T-helper 17 cell (primary cell): ENCODE data around the gene NELL2. TPM values are rescaled to one million over a fixed set of nuclear protein-coding genes. Genes with fewer than 3 reads are reported as not detected.

Experiments
- ATAC-seq: fragments of 150-1000 bp; cut with Tn5 transposase; 2 replicates; pipeline ENCODE4 v1.10.0; 2021; ENCODE audit warnings: mild to moderate bottlenecking, moderate library complexity
- DNase-seq, 3 donors: peaks; one replicate each; pipeline versions ENCODE4 v3.0.0 to v3.0.0-alpha.2; 2020 to 2021
- H3K9me3 ChIP-seq: one replicate; pipeline ENCODE4 v1.7.0; 2013; ENCODE audit warnings: low read length, mild to moderate bottlenecking; ENCODE audit not compliant: control insufficient read depth, poor library complexity, severe bottlenecking
- H3K27ac Mint-ChIP-seq: one replicate; pipeline ENCODE4 v1.8.0; 2022; ENCODE audit warnings: mild to moderate bottlenecking, moderate library complexity, mixed read lengths
- H3K27me3 Mint-ChIP-seq: one replicate; pipeline ENCODE4 v1.8.0; 2022; ENCODE audit warnings: mixed read lengths
- H3K36me3 Mint-ChIP-seq: one replicate; pipeline ENCODE4 v1.8.0; 2022; ENCODE audit warnings: low read depth, mixed read lengths
- H3K4me1 Mint-ChIP-seq: one replicate; pipeline ENCODE4 v1.8.0; 2022; ENCODE audit warnings: mild to moderate bottlenecking, mixed read lengths
- H3K4me3 Mint-ChIP-seq: one replicate; pipeline ENCODE4 v1.8.0; 2022; ENCODE audit warnings: mild to moderate bottlenecking, moderate library complexity, mixed read lengths
- total RNA-seq, 4 donors: library from RNA in 2 of 4; stranded (reverse) in 2 of 4; gene quantifications; one replicate each; pipeline ENCODE4 v1.2.3 and lab custom pipeline; 2022 to 2026

Gene NELL2
- total RNA-seq, 2 donors from 2014 or later, result 62.5 to 110 TPM

GRCh38 chr12:44649693-44650092 is 226.4 kb downstream of the NELL2 start:
- H3K9me3 ChIP-seq, result no peaks in the 10 kb centered on the region
- peaks cover 7% of the 10 kb centered on the region for H3K36me3 Mint-ChIP-seq
- DNase-seq, result no peak
- ATAC-seq, result no peak
- peaks cover 12% of the 10 kb centered on the region for H3K4me1 Mint-ChIP-seq
- no peaks in the 10 kb centered on the region for H3K27me3 Mint-ChIP-seq
- no peak overlapping the region for H3K27ac Mint-ChIP-seq
- H3K4me3 Mint-ChIP-seq, result no peak overlapping the region

- ATAC-seq (no peak), DNase-seq (no peak)
- peaks cover 7% of the 10 kb centered on the region for H3K4me1 Mint-ChIP-seq
- no peaks in the 10 kb centered on the region for H3K36me3 Mint-ChIP-seq
- H3K27me3 Mint-ChIP-seq, result no peaks in the 10 kb centered on the region
- H3K9me3 ChIP-seq, result no peaks in the 10 kb centered on the region
- H3K27ac Mint-ChIP-seq, result peak overlapping the region; percentile 2
- H3K4me3 Mint-ChIP-seq, result no peak overlapping the region
Measured at GRCh38 chr12:44647917-44648690, 228.0 kb downstream of the NELL2 start.

- ATAC-seq (no peak), DNase-seq (no peak)
- Mint-ChIP-seq H3K4me1 (no peaks in the 10 kb centered on the region), H3K27ac (no peak overlapping the region), H3K4me3 (no peak overlapping the region), H3K36me3 (peaks cover 2% of the 10 kb centered on the region), H3K27me3 (no peaks in the 10 kb centered on the region)
- no peaks in the 10 kb centered on the region for H3K9me3 ChIP-seq
Measured at GRCh38 chr12:44640427-44641190, 235.5 kb downstream of the NELL2 start.

- Mint-ChIP-seq H3K36me3 (peaks cover 2% of the 10 kb centered on the region), H3K4me1 (peaks cover 3% of the 10 kb centered on the region), H3K4me3 (no peak overlapping the region), H3K27me3 (no peaks in the 10 kb centered on the region), H3K27ac (no peak overlapping the region)
- DNase-seq (no peak), ATAC-seq (no peak)
- no peaks in the 10 kb centered on the region for H3K9me3 ChIP-seq
Measured at GRCh38 chr12:44637875-44638274, 238.2 kb downstream of the NELL2 start.

GRCh38 chr12:44628180-44628579 is 247.9 kb downstream of the NELL2 start:
- no peak for ATAC-seq
- peaks cover 5% of the 10 kb centered on the region for H3K4me1 Mint-ChIP-seq

GRCh38 chr12:44627387-44628166 is 248.5 kb downstream of the NELL2 start:
- H3K4me3 Mint-ChIP-seq, result no peak overlapping the region
- H3K4me1 Mint-ChIP-seq, result peaks cover 2% of the 10 kb centered on the region
- H3K36me3 Mint-ChIP-seq, result peaks cover 2% of the 10 kb centered on the region
- ATAC-seq (no peak), DNase-seq (no peak)
- H3K27me3 Mint-ChIP-seq, result no peaks in the 10 kb centered on the region
- no peaks in the 10 kb centered on the region for H3K9me3 ChIP-seq
- H3K27ac Mint-ChIP-seq, result no peak overlapping the region

More at GRCh38 chr12:44628180-44628579, 247.9 kb downstream of the NELL2 start:
- Mint-ChIP-seq H3K27me3 (no peaks in the 10 kb centered on the region), H3K4me3 (no peak overlapping the region), H3K27ac (no peak overlapping the region), H3K36me3 (peaks cover 2% of the 10 kb centered on the region)
- no peaks in the 10 kb centered on the region for H3K9me3 ChIP-seq
- DNase-seq, result no peak

GRCh38 chr12:44626883-44627282 is 249.2 kb downstream of the NELL2 start:
- Mint-ChIP-seq H3K27me3 (no peaks in the 10 kb centered on the region), H3K36me3 (peaks cover 2% of the 10 kb centered on the region), H3K4me3 (no peak overlapping the region), H3K27ac (no peak overlapping the region), H3K4me1 (peaks cover 2% of the 10 kb centered on the region)
- DNase-seq, result no peak
- ATAC-seq, result no peak
- H3K9me3 ChIP-seq, result no peaks in the 10 kb centered on the region

GRCh38 chr12:44618946-44619345 is 257.2 kb downstream of the NELL2 start:
- Mint-ChIP-seq H3K27me3 (no peaks in the 10 kb centered on the region), H3K4me1 (no peaks in the 10 kb centered on the region), H3K27ac (no peak overlapping the region), H3K4me3 (no peak overlapping the region), H3K36me3 (peaks cover 2% of the 10 kb centered on the region)
- DNase-seq, result no peak
- no peak for ATAC-seq
- H3K9me3 ChIP-seq, result no peaks in the 10 kb centered on the region

GRCh38 chr12:44616402-44616801 is 259.7 kb downstream of the NELL2 start:
- no peaks in the 10 kb centered on the region for H3K9me3 ChIP-seq
- Mint-ChIP-seq H3K4me1 (no peaks in the 10 kb centered on the region), H3K4me3 (no peak overlapping the region), H3K27me3 (no peaks in the 10 kb centered on the region), H3K27ac (peak overlapping the region; percentile 57), H3K36me3 (peaks cover 2% of the 10 kb centered on the region)
- no peak for ATAC-seq
- DNase-seq, result no peak

- no peak overlapping the region for H3K27ac Mint-ChIP-seq
- ATAC-seq, result no peak
- H3K4me1 Mint-ChIP-seq, result peaks cover 4% of the 10 kb centered on the region
- H3K27me3 Mint-ChIP-seq, result no peaks in the 10 kb centered on the region
- no peaks in the 10 kb centered on the region for H3K9me3 ChIP-seq
- H3K36me3 Mint-ChIP-seq, result peaks cover 6% of the 10 kb centered on the region
- no peak overlapping the region for H3K4me3 Mint-ChIP-seq
- DNase-seq, result no peak
Measured at GRCh38 chr12:44611538-44611937, 264.6 kb downstream of the NELL2 start.

GRCh38 chr12:44603701-44604100 is 272.4 kb downstream of the NELL2 start:
- Mint-ChIP-seq H3K4me3 (no peak overlapping the region), H3K36me3 (peaks cover 6% of the 10 kb centered on the region), H3K27me3 (no peaks in the 10 kb centered on the region), H3K4me1 (peaks cover 5% of the 10 kb centered on the region), H3K27ac (peak overlapping the region; percentile 0)
- DNase-seq, result no peak
- no peak for ATAC-seq
- H3K9me3 ChIP-seq, result peaks cover 2% of the 10 kb centered on the region

- Mint-ChIP-seq H3K27ac (no peak overlapping the region), H3K27me3 (no peaks in the 10 kb centered on the region), H3K36me3 (peaks cover 4% of the 10 kb centered on the region), H3K4me1 (peaks cover 3% of the 10 kb centered on the region), H3K4me3 (no peak overlapping the region)
- no peak for ATAC-seq
- no peak for DNase-seq
- no peaks in the 10 kb centered on the region for H3K9me3 ChIP-seq
Measured at GRCh38 chr12:44592626-44593025, 283.5 kb downstream of the NELL2 start.

GRCh38 chr12:44589697-44590096 is 286.4 kb downstream of the NELL2 start:
- Mint-ChIP-seq H3K27ac (no peak overlapping the region), H3K4me1 (peaks cover 3% of the 10 kb centered on the region), H3K4me3 (no peak overlapping the region), H3K27me3 (no peaks in the 10 kb centered on the region), H3K36me3 (peaks cover 4% of the 10 kb centered on the region)
- no peak for ATAC-seq
- DNase-seq, result no peak
- no peaks in the 10 kb centered on the region for H3K9me3 ChIP-seq
